Measurements from ENCODE around the gene YARS1. TPM values are rescaled to one million over a fixed set of nuclear protein-coding genes. Genes with fewer than 3 reads are reported as not detected.

Gene YARS1
- total and polyA plus RNA-seq, 2 of the 13 experiments (the other 11 are each of a cell fraction or from before 2014, with no cell fraction given): 50.1 to 113 TPM

- TF ChIP-seq ZSCAN20 (CRISPR knock-in tag; IDR thresholded peaks at IDR 0.05; ENCODE audit: borderline replicate concordance) (no peak), NR2F1 (CRISPR knock-in tag; IDR thresholded peaks at IDR 0.05) (no peak), ZNF891 (CRISPR knock-in tag; IDR thresholded peaks at IDR 0.05) (no peak), ATRX (CRISPR knock-in tag; IDR thresholded peaks at IDR 0.05; ENCODE audit: borderline replicate concordance) (no peak), HMG20B (CRISPR knock-in tag; conservative IDR thresholded peaks at IDR 0.05) (no peak), KDM1A (CRISPR knock-in tag; IDR thresholded peaks at IDR 0.05) (peak; percentile 69), SMARCE1 (IDR thresholded peaks at IDR 0.05; ENCODE audit: borderline replicate concordance) (no peak), ZNF484 (CRISPR knock-in tag; IDR thresholded peaks at IDR 0.05; ENCODE audit: borderline replicate concordance, low read depth) (no peak), UBTF (CRISPR knock-in tag; IDR thresholded peaks at IDR 0.05) (peak; percentile 48), ZNF207 (IDR thresholded peaks at IDR 0.05; ENCODE audit: borderline replicate concordance) (no peak), ZNF101 (CRISPR knock-in tag; IDR thresholded peaks at IDR 0.05; ENCODE audit: borderline replicate concordance, low read depth) (no peak), REXO4 (CRISPR knock-in tag; IDR thresholded peaks at IDR 0.05; ENCODE audit: borderline replicate concordance) (no peak), ZNF138 (CRISPR knock-in tag; IDR thresholded peaks at IDR 0.05; ENCODE audit: low read depth) (no peak), SMAD1 (CRISPR knock-in tag; IDR thresholded peaks at IDR 0.05; ENCODE audit: borderline replicate concordance, low read depth) (peak; percentile 21; the same call in 1 of the 2 replicates), HNRNPK (IDR thresholded peaks at IDR 0.05; ENCODE audit: low read depth, low read length, poor library complexity, severe bottlenecking) (peak; percentile 40), LCORL (IDR thresholded peaks at IDR 0.05) (no peak), LCORL (CRISPR knock-in tag; IDR thresholded peaks at IDR 0.05) (peak; percentile 99), SRSF1 (optimal IDR thresholded peaks at IDR 0.05; ENCODE audit: low read depth, low read length) (no peak), ZNF362 (CRISPR knock-in tag; IDR thresholded peaks at IDR 0.05; ENCODE audit: borderline replicate concordance) (peak; percentile 78), MIER2 (CRISPR knock-in tag; IDR thresholded peaks at IDR 0.05) (no peak; the same call in 1 of the 2 replicates), NCOA1 (CRISPR knock-in tag; IDR thresholded peaks at IDR 0.05) (0 out of 2 replicates have a peak, but pooled peaks have one; percentile 50), ZSCAN9 (CRISPR knock-in tag; IDR thresholded peaks at IDR 0.05; ENCODE audit: borderline replicate concordance) (no peak; the same call in 1 of the 2 replicates), MED1 (CRISPR knock-in tag; IDR thresholded peaks at IDR 0.05) (peak; percentile 86), HOXA9 (CRISPR knock-in tag; IDR thresholded peaks at IDR 0.05; ENCODE audit: borderline replicate concordance) (no peak), ZFY (CRISPR knock-in tag; IDR thresholded peaks at IDR 0.05) (peak; percentile 63; the same call in 1 of the 2 replicates), ZNF333 (CRISPR knock-in tag; IDR thresholded peaks at IDR 0.05; ENCODE audit: borderline replicate concordance) (no peak), ZNF792 (CRISPR knock-in tag; IDR thresholded peaks at IDR 0.05) (peak; percentile 69; the same call in 1 of the 2 replicates)
- TF ChIP-seq, protein P1, sequence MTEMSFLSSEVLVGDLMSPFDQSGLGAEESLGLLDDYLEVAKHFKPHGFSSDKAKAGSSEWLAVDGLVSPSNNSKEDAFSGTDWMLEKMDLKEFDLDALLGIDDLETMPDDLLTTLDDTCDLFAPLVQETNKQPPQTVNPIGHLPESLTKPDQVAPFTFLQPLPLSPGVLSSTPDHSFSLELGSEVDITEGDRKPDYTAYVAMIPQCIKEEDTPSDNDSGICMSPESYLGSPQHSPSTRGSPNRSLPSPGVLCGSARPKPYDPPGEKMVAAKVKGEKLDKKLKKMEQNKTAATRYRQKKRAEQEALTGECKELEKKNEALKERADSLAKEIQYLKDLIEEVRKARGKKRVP (CRISPR knock-in tag; IDR thresholded peaks at IDR 0.05): no peak
Measured at GRCh38 chr1:32759997-32760623, 57.0 kb downstream of the YARS1 start (continued).

Data from HepG2 (cell line).